ENCODE data around the gene FEZF2. TPM values are rescaled to one million over a fixed set of nuclear protein-coding genes. Genes with fewer than 3 reads are reported as not detected.

The FEZF2 gene
- total and polyA plus RNA-seq, 10 donors, result not detected

- no peak for DNase-seq
- peaks cover 0 to 2% (median 0%) of the 10 kb centered on the region in 8 donors for H3K9me3 ChIP-seq
- H3K4me3 ChIP-seq, result peak overlapping the region in 1 of 8 donors; percentile 34
- intact Hi-C loops (cut with DNase I; ENCODE audit: low total_unique reads), result no loop called here
- no peak overlapping the region for H3K27ac ChIP-seq
- peaks cover 0 to 30% (median 6%) of the 10 kb centered on the region in 6 donors for H3K4me1 ChIP-seq
- WGBS, 5 donors, result 3 to 9% (median 4%) methylated on average over 15 to 25 of the region's 25 CpGs
- H3K36me3 ChIP-seq, result no peaks in the 10 kb centered on the region
- no peak for TF ChIP-seq CTCF (IDR thresholded peaks at IDR 0.05 in 8 of 11, conservative IDR thresholded peaks at IDR 0.05 in 3 of 11)
- no peak for TF ChIP-seq POLR2A (IDR thresholded peaks at IDR 0.05)
- TF ChIP-seq POLR2AphosphoS5 (IDR thresholded peaks at IDR 0.05), result no peak
- peaks cover 11 to 96% (median 66%) of the 10 kb centered on the region in 7 donors for H3K27me3 ChIP-seq (replicated peaks in 1 of 7)
Measured at GRCh38 chr3:62367763-62368195, 5.6 kb downstream of the FEZF2 start.

GRCh38 chr3:62366126-62366484 is 7.2 kb downstream of the FEZF2 start:
- TF ChIP-seq POLR2AphosphoS5 (IDR thresholded peaks at IDR 0.05), result no peak
- TF ChIP-seq CTCF (IDR thresholded peaks at IDR 0.05 in 8 of 11, conservative IDR thresholded peaks at IDR 0.05 in 3 of 11), result no peak
- TF ChIP-seq POLR2A (IDR thresholded peaks at IDR 0.05), result no peak
- intact Hi-C loops (cut with DNase I; ENCODE audit: low total_unique reads), result no loop called here
- Histone ChIP-seq H3K4me1 (peaks cover 0 to 19% (median 4%) of the 10 kb centered on the region in 6 donors), H3K9me3 (peaks cover 0 to 2% (median 0%) of the 10 kb centered on the region in 8 donors), H3K27ac (no peak overlapping the region), H3K36me3 (no peaks in the 10 kb centered on the region), H3K27me3 (replicated peaks in 1 of 7) (peaks cover 7 to 88% (median 52%) of the 10 kb centered on the region in 7 donors), H3K4me3 (no peak overlapping the region)
- WGBS, 5 donors, result 17 to 25% (median 23%) methylated on average over 4 of the region's 4 CpGs
- no peak for DNase-seq

- no peak for DNase-seq
- Histone ChIP-seq H3K4me3 (no peak overlapping the region), H3K27ac (no peak overlapping the region), H3K36me3 (no peaks in the 10 kb centered on the region), H3K27me3 (replicated peaks in 1 of 7) (peaks cover 7 to 82% (median 46%) of the 10 kb centered on the region in 7 donors), H3K9me3 (peaks cover 0 to 2% (median 0%) of the 10 kb centered on the region in 8 donors), H3K4me1 (peaks cover 0 to 17% (median 2%) of the 10 kb centered on the region in 6 donors)
- intact Hi-C loops (cut with DNase I; ENCODE audit: low total_unique reads), result no loop called here
- WGBS, 5 donors, result 16 to 26% (median 20%) methylated on average over 16 of the region's 16 CpGs
- no peak for TF ChIP-seq CTCF (IDR thresholded peaks at IDR 0.05 in 8 of 11, conservative IDR thresholded peaks at IDR 0.05 in 3 of 11)
- no peak for TF ChIP-seq POLR2A (IDR thresholded peaks at IDR 0.05)
- no peak for TF ChIP-seq POLR2AphosphoS5 (IDR thresholded peaks at IDR 0.05)
Measured at GRCh38 chr3:62365391-62366125, 7.8 kb downstream of the FEZF2 start.

- H3K27me3 ChIP-seq (replicated peaks in 1 of 7), result peaks cover 4 to 69% (median 33%) of the 10 kb centered on the region in 7 donors
- no peaks in the 10 kb centered on the region for H3K36me3 ChIP-seq
- H3K4me3 ChIP-seq, result no peak overlapping the region
- no peak for TF ChIP-seq POLR2AphosphoS5 (IDR thresholded peaks at IDR 0.05)
- TF ChIP-seq CTCF (IDR thresholded peaks at IDR 0.05 in 8 of 11, conservative IDR thresholded peaks at IDR 0.05 in 3 of 11), result no peak
- TF ChIP-seq POLR2A (IDR thresholded peaks at IDR 0.05), result no peak
- H3K4me1 ChIP-seq, result peaks cover 0 to 9% (median 0%) of the 10 kb centered on the region in 6 donors
- no peaks in the 10 kb centered on the region for H3K9me3 ChIP-seq
- H3K27ac ChIP-seq, result no peak overlapping the region
- intact Hi-C loops (cut with DNase I; ENCODE audit: low total_unique reads), result no loop called here
- DNase-seq, result no peak
Measured at GRCh38 chr3:62364191-62364590, 9.2 kb downstream of the FEZF2 start.

Data from spleen (tissue), 11 donors.